ENCODE measurements around the gene TRAFD1. TPM values are rescaled to one million over a fixed set of nuclear protein-coding genes. Genes with fewer than 3 reads are reported as not detected.

The TRAFD1 gene
- polyA plus RNA-seq, 1 donor = 21.2 TPM

DNA sequence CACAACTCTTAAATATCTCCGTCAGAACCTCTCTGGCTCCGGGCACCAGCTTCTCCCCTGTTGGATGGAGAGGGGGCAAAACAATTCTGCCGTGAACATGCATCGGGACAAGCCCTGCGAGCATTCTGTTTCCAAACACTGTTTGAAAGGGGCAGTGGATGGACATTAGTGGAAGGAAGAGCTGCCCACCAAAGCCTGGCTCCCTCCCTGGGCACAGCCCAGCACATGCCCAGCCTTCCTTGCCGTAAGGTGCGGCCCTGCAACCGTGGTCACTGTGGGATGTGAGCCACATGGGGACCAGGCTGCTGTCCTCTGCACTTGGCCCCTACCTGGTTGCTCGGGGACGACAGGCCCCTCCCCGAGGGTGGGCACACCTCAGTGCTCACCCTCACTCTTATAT is 54.0 kb downstream of the TRAFD1 start:
- no peak for DNase-seq

DNA sequence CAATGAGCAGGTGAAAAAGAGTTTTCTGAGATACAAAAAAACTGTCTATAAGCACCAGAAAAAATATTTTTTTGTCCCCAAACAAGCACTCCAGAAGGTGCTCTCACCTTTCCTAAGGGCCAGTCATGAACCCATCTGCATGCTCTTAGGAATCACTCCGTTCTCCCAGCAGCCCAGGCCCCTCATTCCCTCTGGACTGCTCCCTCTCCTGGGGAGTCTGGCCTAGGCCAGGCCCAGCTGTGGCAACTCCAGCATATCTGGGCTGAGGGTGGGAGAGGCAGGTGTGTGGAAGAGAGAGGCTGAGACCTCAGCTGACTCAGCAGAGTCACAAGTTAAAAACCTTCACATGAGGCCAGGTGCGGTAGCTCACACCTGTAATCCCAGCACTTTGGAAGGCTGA is 54.6 kb downstream of the TRAFD1 start:
- DNase-seq = no peak

DNA sequence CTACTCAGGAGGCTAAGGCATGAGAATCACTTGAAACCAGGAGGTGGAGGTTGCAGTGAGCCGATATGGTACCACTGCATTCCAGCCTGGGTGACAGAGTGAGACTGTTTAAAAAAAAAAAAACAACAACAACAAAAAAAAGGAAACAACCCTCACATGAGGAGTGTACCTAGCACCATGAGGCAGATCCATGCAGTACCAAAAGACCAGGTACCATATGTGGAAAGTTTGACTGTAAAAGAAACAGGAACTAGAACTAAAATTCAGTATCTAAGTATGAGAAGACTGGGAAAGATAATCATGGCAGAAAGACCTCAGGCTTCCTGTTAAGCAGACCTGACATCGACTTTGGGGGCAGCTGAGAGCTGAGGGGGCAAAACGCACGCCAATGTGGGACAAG is 55.1 kb downstream of the TRAFD1 start:
- no peak for DNase-seq

DNA sequence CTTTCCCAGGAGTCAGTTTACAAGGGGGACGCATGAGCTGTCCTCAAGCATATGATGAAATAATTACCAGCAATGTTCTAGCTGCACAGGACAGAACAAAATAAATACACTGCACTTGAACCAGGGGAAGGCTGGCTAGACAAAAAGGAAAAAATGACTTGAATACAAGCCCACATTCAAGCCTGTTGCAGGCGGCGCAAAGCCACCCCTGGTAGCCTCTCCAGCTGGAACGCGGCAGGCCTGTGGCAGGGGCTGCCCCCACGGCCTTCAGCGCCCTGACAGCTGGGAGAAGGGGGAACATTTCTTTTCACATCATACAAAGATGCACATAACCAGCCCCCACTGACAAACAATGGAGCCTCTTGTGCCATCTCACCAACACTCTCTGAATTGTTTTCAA is 57.1 kb downstream of the TRAFD1 start:
- DNase-seq = no peak

DNA sequence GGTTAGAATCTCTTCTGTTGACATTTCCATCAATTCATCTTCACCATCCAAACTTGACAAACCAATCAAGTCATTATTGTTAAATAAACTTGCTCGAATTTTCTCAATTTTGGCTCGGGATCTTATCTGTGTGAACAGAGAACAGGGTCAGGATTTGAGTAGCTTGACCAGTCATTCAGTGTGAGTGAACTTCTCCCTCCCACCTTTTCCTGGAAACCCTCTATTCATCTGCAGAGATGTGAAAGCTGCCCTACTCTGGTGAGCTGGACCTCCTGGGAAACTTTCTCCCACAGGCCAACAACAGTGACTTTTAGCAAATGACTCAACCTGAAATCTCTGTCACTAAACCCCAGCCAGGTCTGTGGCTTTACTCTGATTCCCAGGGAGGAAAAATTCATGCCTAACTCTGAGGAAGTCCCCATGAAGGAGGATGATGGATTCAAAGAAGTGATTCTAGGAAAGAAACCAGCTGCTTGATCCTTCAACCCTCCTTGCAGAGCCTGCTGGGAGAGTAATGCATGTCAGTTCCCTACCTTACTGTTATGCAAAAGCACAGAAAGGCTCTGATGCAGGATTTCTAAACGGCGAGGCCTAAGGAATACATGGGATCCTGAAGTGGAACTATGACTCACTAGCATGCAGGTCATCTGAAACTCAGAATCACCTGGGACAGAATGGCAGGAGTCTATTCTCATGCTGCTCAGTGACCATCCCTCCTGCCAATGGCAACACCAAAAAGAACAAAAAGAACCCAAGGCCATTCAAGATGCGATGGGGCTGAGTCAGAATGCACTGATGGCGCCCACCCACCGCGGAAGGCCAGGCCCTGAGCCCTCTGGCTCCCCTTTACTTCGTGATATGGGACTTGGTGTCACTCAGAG is 58.0 kb downstream of the TRAFD1 start:
- no peak for DNase-seq

DNA sequence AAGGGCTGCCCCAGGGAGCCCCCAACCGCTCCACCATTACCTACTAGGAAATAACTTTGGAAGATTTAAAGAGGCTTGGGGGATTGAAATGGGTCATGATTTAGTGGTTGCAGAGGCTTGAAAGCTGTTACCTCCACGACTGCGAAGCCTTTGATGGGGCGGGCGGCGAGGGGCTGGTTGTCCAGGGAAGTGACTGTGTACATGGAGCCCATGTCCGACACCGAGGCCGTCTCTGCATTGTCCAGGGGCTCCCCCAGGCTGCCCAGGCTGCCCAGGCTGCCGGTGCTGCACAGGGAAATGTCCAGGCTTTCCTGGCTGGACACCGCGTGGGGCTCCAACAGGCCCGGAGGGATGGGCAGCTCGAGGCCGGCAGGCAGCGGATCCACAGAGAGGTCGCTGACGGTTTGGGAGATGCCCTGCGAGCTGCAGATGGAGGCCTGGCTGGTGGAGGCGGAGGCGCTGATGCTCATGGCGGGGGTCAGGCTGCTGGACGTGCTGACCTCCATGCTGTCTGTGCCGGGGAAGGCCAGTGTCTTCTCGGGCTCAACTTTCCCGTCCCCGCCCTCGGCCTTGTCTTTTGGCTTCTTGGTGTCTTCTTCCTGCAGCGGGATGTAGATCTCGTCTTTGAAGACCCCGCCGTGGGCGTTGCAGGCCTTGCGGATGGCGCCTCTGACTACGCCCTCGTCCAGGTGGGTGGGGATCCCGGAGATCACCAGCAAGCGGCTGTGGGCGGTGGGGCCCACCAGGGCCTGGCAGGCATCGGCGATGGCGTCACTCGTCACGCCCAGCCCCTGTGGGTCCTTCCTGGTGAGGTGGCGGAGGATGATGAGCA is 58.9 kb downstream of the TRAFD1 start:
- no peak for DNase-seq

DNA sequence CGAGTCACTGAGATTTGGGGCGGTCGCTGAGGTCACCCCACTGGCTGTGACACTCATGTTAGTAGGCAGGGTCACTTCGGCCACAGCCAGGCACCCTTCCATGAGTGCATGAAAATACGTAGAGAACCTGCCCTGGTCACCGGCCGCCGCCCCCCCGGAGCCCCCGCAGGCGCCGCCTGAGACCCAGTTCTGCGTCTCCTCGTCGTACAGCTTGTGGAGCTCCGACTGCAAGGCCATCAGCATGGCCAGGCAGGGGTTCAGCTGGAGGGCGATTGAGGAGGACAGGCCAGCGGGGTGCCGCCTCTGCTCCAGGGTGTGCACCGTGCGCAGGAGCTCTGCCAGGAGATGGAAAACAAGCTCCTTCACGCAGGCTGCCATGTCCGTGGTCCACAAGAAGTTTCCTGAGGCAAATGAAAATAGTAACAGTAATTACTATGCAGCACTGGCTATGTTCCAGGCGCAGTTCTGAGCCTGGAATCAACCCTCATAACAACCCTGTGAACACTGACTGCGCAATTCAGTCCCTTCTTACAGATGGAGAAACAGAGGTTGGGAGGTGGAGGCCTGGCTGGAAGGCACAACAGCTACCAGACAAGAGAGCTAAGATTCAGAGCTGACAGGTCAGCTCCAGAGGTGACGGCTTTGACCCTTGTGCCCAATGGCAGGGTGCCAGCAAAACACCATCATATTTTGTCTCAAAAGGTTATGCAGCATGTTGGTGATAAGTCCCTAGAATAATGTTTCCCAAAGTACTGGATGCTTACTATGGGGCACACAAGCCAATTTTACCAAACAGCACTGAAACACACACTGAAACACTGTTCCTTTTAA is 59.9 kb downstream of the TRAFD1 start:
- no peak for DNase-seq

DNA sequence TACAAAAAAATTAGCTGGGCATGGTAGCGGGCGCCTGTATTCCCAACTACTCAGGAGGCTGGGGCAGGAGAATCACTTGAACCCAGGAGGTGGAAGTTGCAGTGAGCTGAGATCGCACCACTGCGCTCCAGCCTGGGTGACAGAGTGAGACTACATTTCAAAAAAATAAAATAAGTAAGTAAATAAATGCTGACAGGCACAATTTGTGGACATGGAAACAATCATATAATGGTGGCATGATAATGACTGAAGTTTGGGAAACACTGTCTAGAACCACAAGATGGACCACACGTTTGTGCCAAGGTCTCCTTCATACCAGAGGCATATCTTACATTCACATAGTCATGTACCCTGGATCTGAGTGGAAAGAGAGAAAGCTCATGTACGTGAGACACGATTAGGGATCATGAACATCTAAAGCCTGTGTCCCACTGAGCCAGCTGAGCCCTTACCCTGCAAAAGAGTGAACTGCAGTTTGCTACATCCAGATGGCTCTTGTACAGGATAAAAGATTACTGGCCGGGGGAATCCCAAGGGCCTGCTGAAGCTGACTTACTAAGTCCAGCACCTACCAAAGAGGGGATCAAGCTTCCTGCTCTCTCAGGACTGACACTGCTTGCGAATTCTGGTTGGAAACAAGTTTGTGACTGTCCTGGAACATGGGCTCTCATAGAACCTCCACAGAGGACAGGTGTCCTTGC is 62.9 kb downstream of the TRAFD1 start:
- DNase-seq = no peak

DNA sequence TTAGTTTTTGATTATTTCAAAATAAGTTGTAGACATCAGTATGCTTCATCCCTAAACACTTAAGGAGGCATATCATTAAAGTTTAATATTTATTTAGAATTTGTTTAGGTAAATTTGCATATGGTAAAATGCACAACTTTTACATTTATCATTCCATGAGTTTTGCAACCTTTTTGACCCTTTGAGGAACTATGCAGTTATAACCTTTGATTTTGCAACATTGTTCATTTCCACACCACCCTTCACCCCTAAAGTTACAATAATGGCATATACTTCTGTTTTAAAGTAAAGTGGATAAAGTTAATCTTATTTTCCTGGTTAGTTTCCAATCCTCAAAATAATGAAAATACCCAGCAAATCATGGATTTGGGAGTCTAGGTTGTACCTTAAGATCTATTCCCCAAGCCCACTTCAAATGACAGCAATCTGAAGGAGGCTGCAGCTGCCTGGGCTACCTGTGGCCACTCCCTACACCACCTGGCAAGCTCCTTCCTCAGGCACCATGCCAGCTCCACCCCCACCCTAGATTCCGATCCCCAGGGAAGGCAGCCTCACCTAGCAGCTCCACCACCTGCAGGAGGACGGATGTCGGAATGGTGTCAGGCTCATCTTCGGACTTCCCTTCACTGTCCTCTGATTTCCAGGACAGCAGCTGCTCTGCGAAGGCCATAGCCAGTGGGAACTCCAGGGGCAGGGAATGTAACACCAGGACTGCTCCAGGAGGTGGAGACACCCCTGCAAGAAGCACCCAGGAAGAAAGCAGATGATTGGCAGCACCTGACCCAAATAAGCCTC is 65.1 kb downstream of the TRAFD1 start:
- no peak for DNase-seq

DNA sequence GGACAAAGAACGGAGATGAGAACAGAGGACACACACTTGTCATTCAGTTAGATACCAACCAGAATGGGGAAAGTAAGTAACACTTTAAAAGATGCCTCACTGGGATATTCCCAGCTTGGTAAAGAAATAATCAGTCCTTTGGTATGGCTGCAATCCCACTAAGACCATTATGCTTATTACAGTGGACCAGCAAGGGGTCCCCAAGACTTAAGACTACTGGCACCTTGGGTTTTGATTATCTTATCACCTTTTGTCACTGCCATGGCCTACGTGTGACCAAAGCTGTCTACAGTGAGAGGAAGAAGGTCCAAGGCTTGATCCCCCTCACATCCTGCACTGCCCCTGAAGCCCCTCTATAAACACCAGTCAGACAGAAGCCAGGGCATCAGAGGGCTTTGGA is 65.8 kb downstream of the TRAFD1 start:
- no peak for DNase-seq

DNA sequence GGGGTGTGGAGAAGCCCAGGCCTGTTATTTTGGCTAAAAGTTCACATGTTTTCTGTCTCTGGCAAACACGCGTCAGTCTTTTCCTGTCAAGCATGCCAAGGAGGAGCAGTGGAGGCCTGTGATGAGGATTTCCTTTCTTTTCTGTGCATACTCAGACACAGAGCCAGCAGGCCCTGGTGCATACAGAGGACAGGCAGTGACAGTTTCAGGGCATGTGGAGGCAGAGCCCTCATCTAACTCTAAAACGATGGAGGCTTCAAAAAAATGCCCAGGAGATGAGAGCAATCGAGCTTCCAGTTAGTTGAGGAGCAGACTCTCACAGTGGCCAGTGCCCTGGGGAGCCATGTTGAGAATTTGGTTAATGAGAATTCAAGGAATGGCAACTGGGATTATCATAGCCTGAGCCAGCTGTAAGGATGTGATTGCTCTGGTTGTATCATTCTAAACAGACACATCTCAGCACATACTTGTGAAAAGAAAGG is 66.5 kb downstream of the TRAFD1 start:
- peak; percentile 37 for DNase-seq

DNA sequence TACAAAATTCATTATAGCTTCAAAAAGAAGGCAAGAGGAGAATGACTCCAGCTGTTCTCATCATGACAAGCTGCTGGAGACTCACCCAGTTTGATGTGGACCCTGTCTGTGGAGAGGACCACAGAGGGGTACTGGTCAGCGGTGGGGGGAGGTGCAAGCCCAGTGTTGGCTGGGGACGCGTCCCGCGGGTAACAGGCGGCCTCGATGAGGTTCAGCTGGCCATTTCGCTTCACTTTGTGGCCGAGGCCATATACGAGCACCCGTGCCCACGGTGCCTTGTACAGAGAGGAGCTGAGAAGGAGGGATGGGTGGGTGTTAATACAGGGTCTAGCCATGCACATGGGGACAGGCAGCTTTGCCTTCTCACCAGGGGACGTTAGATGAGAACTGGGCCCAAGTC is 67.1 kb downstream of the TRAFD1 start:
- no peak for DNase-seq

DNA sequence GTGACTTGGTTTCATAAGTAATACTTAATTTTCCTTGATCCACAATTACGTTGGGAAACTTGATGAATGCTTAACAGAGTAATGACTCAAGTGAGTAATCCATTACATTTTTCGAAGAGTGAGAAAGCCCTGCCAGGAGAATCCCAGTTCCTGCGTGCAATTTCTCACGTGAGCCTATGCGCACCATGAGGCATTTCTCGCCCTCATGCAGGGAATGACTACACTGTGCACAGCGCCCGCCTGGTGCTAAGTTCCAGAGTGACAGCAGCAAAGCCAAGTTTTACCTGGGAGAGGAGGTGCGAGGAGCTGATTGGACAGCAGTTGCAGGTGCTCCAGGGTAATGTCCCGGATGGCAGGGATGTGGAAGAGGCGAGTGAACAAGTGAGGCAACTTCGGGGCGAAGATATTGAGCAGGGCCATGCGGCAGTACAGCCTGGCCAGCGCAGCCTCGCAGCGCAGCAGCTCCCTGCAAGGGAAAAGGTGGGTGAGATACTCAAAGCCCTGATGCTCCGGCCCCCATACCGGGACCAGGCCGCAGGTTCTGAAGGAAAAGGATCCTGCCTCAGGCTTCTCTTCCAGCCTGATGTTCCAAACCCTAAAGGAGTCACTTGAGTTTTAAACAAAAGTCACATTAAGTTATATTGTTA is 69.4 kb downstream of the TRAFD1 start:
- DNase-seq = no peak

DNA sequence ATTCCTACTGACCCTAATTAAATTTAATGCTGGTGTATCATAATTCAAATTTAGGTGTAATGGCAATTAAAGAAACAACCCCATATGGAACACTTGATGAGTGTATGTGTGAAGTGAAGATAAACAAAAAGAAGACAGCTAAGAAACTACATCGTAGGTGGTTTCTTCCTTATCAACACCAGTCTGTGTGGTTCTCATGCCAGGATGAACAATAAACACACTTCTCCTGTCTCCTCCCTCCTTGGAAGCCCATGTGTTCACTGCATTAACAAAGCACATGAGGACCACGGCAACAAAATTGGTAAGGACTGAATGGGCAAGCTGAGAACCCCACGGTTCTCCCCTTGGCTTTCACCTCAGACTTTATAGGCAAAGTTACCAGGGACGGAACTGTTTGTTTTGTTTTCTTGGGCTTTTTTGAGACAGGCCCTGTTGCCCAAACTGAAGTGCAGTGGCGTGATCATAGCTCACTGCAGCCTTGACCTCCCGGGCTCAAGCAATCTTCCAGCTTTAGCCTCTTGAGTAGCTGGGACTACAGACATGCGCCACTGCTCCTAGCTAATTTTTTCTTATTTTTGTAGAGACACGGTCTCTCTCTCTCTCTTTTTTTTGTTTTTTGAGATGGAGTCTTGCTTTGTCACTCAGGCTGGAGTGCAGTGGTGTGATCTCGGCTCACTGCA is 71.0 kb downstream of the TRAFD1 start:
- no peak for DNase-seq

DNA sequence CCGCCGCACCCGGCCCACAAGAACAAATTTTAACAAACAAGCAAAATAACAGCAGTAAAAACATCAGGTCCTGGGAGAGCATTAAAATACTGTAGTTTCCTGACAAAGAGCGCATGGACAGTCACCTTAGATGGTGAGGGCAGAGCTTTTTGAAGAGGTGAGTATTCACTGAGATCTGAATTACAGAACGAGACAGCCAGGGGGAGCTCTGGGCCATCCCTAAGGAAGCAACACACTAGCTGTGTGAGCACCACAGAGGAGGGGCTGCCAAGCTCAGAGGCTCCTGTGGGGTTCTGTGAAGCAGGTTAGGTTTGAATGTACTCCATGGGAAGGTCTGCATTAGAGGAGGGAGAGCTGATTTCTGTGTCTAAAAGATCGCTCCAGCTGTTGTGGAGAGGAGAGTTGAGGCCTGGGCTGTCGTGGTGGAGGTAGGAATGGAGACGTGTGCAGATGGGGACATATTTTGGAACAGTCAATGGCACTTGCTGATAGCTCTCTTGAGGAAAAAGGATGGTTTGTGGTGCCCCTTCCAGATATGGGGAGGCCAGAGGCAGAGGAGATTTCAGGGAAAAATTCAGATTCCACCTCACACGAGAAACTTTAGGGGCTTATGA is 72.9 kb downstream of the TRAFD1 start:
- peak; percentile 22 for DNase-seq

DNA sequence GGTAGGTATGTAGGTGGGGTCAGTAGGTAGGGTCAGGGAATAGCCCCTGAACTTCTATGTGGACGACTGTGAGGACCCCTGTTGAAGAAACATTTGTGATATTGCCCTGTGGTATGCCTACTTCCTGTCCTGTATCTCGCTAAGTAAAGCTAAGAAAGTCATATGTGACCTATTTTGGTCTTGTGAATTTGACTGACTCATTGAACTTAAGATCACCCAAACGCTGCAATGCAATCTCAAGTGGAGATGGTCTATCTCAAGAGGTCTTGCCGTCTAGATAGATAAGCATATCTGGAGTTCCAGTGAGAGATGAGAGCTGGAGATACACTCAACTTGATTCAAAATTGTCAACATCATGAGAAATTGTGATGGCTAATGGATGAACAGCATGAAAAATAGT is 73.8 kb downstream of the TRAFD1 start:
- no peak for DNase-seq
